GM10266 (cell line): ENCODE measurements around the gene CEP104.
A peak's percentile ranks its signal among the peaks of the same experiment; 100 is the strongest.

ENCODE experiments used
- DNase-seq: peaks from one replicate; pipeline ENCODE4 v3.0.0; 2012; ENCODE audit errors: extremely low spot score
- TF ChIP-seq, protein P1 (sequence below): IDR thresholded peaks from 2 replicates; pipeline ENCODE4 v1.5.1; 2012; ENCODE audit warnings: mild to moderate bottlenecking, low read depth; ENCODE audit not compliant: control insufficient read depth, insufficient read depth; ENCODE audit errors: missing control alignments

CEP104 gene

GRCh38 chr1:3856923-3857790 lies at the start of gene CEP104, which contains the start of gene DFFB:
Gene CEP104 (minus strand): TSS chr1:3857211. CDS start chr1:3852407, 4,804 bp downstream.
Gene DFFB (plus strand): TSS chr1:3857476. CDS start chr1:3857604, 128 bp downstream.
- peak; percentile 100 for DNase-seq
- TF ChIP-seq, protein P1, sequence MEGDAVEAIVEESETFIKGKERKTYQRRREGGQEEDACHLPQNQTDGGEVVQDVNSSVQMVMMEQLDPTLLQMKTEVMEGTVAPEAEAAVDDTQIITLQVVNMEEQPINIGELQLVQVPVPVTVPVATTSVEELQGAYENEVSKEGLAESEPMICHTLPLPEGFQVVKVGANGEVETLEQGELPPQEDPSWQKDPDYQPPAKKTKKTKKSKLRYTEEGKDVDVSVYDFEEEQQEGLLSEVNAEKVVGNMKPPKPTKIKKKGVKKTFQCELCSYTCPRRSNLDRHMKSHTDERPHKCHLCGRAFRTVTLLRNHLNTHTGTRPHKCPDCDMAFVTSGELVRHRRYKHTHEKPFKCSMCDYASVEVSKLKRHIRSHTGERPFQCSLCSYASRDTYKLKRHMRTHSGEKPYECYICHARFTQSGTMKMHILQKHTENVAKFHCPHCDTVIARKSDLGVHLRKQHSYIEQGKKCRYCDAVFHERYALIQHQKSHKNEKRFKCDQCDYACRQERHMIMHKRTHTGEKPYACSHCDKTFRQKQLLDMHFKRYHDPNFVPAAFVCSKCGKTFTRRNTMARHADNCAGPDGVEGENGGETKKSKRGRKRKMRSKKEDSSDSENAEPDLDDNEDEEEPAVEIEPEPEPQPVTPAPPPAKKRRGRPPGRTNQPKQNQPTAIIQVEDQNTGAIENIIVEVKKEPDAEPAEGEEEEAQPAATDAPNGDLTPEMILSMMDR, result peak; percentile 75

DNA sequence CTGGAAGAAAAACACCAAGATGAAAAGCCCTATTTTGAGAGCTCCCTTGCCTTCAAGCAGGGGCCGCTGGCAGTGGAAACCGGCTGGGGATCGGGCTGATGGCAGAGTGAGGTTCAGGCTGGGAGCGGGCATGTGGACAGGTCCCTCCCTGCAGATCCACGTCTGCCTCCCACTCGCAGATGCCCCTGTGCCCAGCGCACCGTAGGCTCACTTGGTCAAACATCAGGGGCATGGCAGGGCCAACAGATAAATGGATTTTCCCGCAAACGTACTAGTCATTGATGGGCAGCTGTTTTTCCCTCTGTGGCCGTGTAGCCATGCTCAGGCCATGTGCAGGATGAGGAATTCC lies 49.6 kb upstream of the CEP104 start:
- TF ChIP-seq, protein P1, result no peak
- DNase-seq, result no peak

GRCh38 chr1:3905953-3906671 lies 49.1 kb upstream of the CEP104 start:
- no peak for DNase-seq
- TF ChIP-seq, protein P1, result no peak

DNA sequence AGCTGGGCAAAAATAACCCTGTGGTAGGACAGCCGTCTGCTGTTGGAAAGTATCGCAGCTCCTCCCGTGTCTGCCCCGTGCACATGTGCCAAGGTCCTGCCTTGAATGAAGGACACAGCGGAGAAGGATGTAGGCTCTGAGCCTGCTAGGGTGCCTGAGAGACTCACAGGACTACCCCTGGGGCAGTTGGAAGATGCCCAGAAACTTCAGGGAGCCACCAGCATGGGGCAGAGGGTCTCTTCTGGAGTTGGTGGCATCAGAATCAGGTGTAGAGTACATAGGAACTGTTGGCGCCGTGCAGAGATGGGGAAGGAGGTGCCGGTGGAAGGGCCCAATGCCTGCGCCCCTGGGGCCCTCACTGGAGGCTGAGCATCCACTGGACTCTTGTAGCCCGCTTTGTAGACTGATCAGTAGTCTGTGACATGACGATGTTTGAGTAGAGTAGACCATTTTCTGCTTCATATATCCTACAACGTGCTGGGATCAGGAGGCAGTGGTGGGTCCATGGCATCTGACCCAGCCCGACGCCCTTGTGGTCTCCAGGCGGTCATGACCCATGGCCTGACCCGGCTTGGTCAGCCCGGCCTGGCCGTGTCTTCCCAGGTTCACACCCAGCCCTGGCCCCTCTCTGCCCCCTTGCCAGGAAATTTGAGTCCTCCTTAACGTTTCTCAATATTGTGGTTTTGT lies 48.4 kb upstream of the CEP104 start:
- DNase-seq, result no peak
- TF ChIP-seq, protein P1, result no peak

DNA sequence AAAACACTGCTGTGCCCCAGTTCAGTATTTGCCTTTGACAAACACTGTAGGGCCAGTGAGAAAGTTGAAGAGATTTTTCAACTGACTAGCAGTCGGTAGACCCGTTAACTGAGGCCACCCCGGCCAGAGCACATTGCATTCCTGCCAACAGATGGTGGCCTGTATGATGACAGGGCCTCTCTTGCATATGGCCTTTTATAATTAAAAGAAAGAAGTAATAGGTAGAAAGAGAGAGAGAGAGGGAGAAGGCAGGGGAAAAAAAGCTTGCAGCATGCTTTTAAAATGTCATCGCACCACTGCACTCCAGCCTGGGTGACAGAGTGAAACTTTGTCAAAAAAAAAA lies 47.8 kb upstream of the CEP104 start:
- TF ChIP-seq, protein P1, result no peak
- no peak for DNase-seq

- DNase-seq, result no peak
- TF ChIP-seq, protein P1, result no peak
These were observed 47.2 kb upstream of the CEP104 start for GRCh38 chr1:3904006-3904842.
